Coronary artery (tissue), 2 donors: ENCODE measurements around the gene EPHA3.

Experiments used
- DNase-seq: peaks from one replicate; pipeline ENCODE4 v3.0.0-alpha.2; 2017; ENCODE audit warnings: low spot score
- H3K27ac ChIP-seq, 2 donors: fragments of 200-600 bp; sonication (generic); one replicate each; pipeline ENCODE4 v1.5.1; 2016 to 2019
- H3K4me3 ChIP-seq: fragments of 200-600 bp; sonication (generic); 2 replicates; pipeline ENCODE4 v1.5.1; 2016; ENCODE audit warnings: mild to moderate bottlenecking, moderate library complexity
- CTCF ChIP-seq: fragments of 200-600 bp; sonication (generic); IDR thresholded peaks from one replicate; pipeline ENCODE4 v1.5.1; 2019; ENCODE audit warnings: antibody characterized with exemption

Gene EPHA3

GRCh38 chr3:89375451-89375850 is 268.0 kb downstream of the EPHA3 start:
- no peak for TF ChIP-seq CTCF
- DNase-seq: no peak
- Histone ChIP-seq H3K27ac (no peak overlapping the region), H3K4me3 (no peak overlapping the region)

GRCh38 chr3:89380016-89380415 is 272.6 kb downstream of the EPHA3 start:
- no peak for TF ChIP-seq CTCF
- H3K4me3 ChIP-seq: no peak overlapping the region
- no peak for DNase-seq
- no peak overlapping the region for H3K27ac ChIP-seq

GRCh38 chr3:89392991-89393390 is 285.6 kb downstream of the EPHA3 start:
- Histone ChIP-seq H3K27ac (no peak overlapping the region), H3K4me3 (no peak overlapping the region)
- TF ChIP-seq CTCF: no peak
- DNase-seq: no peak

GRCh38 chr3:89395456-89395855 is 288.0 kb downstream of the EPHA3 start:
- TF ChIP-seq CTCF: no peak
- Histone ChIP-seq H3K27ac (no peak overlapping the region), H3K4me3 (no peak overlapping the region)
- no peak for DNase-seq

- TF ChIP-seq CTCF: no peak
Observed at GRCh38 chr3:89395996-89396395, 288.6 kb downstream of the EPHA3 start.

GRCh38 chr3:89402051-89402450 is 294.6 kb downstream of the EPHA3 start:
- DNase-seq: no peak
- Histone ChIP-seq H3K27ac (no peak overlapping the region), H3K4me3 (no peak overlapping the region)
- TF ChIP-seq CTCF: no peak

More at GRCh38 chr3:89395996-89396395, 288.6 kb downstream of the EPHA3 start:
- Histone ChIP-seq H3K4me3 (no peak overlapping the region), H3K27ac (no peak overlapping the region)
- DNase-seq: no peak

- DNase-seq: no peak
- Histone ChIP-seq H3K27ac (no peak overlapping the region), H3K4me3 (no peak overlapping the region)
- no peak for TF ChIP-seq CTCF
Observed at GRCh38 chr3:89405176-89405575, 297.8 kb downstream of the EPHA3 start.
